Measurements from ENCODE around the gene DMP1. TPM values are rescaled to one million over a fixed set of nuclear protein-coding genes. Genes with fewer than 3 reads are reported as not detected.

Gene DMP1
- total RNA-seq, 1 experiment from 2014 or later = not detected

- Histone ChIP-seq H3K9me3 (ENCODE audit: insufficient read depth, low read depth) (no peaks in the 10 kb centered on the region), H3K79me2 (ENCODE audit: low read depth) (no peaks in the 10 kb centered on the region), H3F3A (ENCODE audit: insufficient read depth, low read depth) (no peaks in the 10 kb centered on the region), H3K27ac (no peak overlapping the region), H3K36me3 (ENCODE audit: low read depth) (no peaks in the 10 kb centered on the region), H3K9me2 (ENCODE audit: insufficient read depth) (no peaks in the 10 kb centered on the region), H4K20me1 (ENCODE audit: insufficient read depth) (no peaks in the 10 kb centered on the region), H3K4me2 (no peak overlapping the region), H3K4me1 (replicated peaks; ENCODE audit: insufficient read depth) (no peaks in the 10 kb centered on the region), H3K27me3 (ENCODE audit: insufficient read depth, low read depth) (no peaks in the 10 kb centered on the region), H3K4me3 (no peak overlapping the region), H2AFZ (no peak overlapping the region)
- ChIA-PET POLR2A (ENCODE audit: unreplicated experiment) (no interaction called here), CTCF (no interaction called here)
- BruUV-seq (replicated peaks) = no TSS peak
- TF ChIP-seq EZH2 (IDR thresholded peaks at IDR 0.05; ENCODE audit: low read depth) = no peak
- no peak for TF ChIP-seq CTCF (conservative IDR thresholded peaks at IDR 0.05)
- intact Hi-C loops (cut with micrococcal nuclease; ENCODE audit: unreplicated experiment) = no loop called here
- no peak for DNase-seq
These were observed 35.7 kb upstream of the DMP1 start for GRCh38 chr4:87614292-87614890.

- POLR2A ChIA-PET (ENCODE audit: unreplicated experiment) = no interaction called here
- BruUV-seq (replicated peaks) = no TSS peak
- TF ChIP-seq CTCF (conservative IDR thresholded peaks at IDR 0.05) = no peak
- no peak for TF ChIP-seq EZH2 (IDR thresholded peaks at IDR 0.05; ENCODE audit: low read depth)
These were observed 33.8 kb upstream of the DMP1 start for GRCh38 chr4:87616268-87616667.

GRCh38 chr4:87620086-87620485 lies 30.0 kb upstream of the DMP1 start:
- Histone ChIP-seq H3F3A (ENCODE audit: insufficient read depth, low read depth) (no peaks in the 10 kb centered on the region), H3K4me3 (no peak overlapping the region), H3K27me3 (ENCODE audit: insufficient read depth, low read depth) (no peaks in the 10 kb centered on the region), H4K20me1 (ENCODE audit: insufficient read depth) (no peaks in the 10 kb centered on the region), H3K79me2 (ENCODE audit: low read depth) (no peaks in the 10 kb centered on the region), H3K9me2 (ENCODE audit: insufficient read depth) (no peaks in the 10 kb centered on the region), H3K4me1 (replicated peaks; ENCODE audit: insufficient read depth) (no peaks in the 10 kb centered on the region), H3K9me3 (ENCODE audit: insufficient read depth, low read depth) (no peaks in the 10 kb centered on the region), H3K4me2 (no peak overlapping the region), H2AFZ (no peak overlapping the region), H3K36me3 (ENCODE audit: low read depth) (no peaks in the 10 kb centered on the region), H3K27ac (no peak overlapping the region)
- ChIA-PET CTCF (no interaction called here), POLR2A (ENCODE audit: unreplicated experiment) (no interaction called here)
- BruUV-seq (replicated peaks) = no TSS peak
- intact Hi-C loops (cut with micrococcal nuclease; ENCODE audit: unreplicated experiment) = no loop called here
- no peak for TF ChIP-seq CTCF (conservative IDR thresholded peaks at IDR 0.05)
- TF ChIP-seq EZH2 (IDR thresholded peaks at IDR 0.05; ENCODE audit: low read depth) = no peak
- no peak for DNase-seq

More at GRCh38 chr4:87616268-87616667, 33.8 kb upstream of the DMP1 start:
- Histone ChIP-seq H3F3A (ENCODE audit: insufficient read depth, low read depth) (no peaks in the 10 kb centered on the region), H3K36me3 (ENCODE audit: low read depth) (no peaks in the 10 kb centered on the region), H3K4me3 (no peak overlapping the region), H3K79me2 (ENCODE audit: low read depth) (no peaks in the 10 kb centered on the region), H3K9me3 (ENCODE audit: insufficient read depth, low read depth) (no peaks in the 10 kb centered on the region), H3K9me2 (ENCODE audit: insufficient read depth) (no peaks in the 10 kb centered on the region), H3K4me1 (replicated peaks; ENCODE audit: insufficient read depth) (no peaks in the 10 kb centered on the region), H4K20me1 (ENCODE audit: insufficient read depth) (no peaks in the 10 kb centered on the region), H3K27ac (no peak overlapping the region), H2AFZ (no peak overlapping the region), H3K4me2 (no peak overlapping the region), H3K27me3 (ENCODE audit: insufficient read depth, low read depth) (no peaks in the 10 kb centered on the region)
- DNase-seq = no peak
- CTCF ChIA-PET = no interaction called here
- intact Hi-C loops (cut with micrococcal nuclease; ENCODE audit: unreplicated experiment) = no loop called here
